ENCODE measurements around the gene AK5. TPM values are rescaled to one million over a fixed set of nuclear protein-coding genes. Genes with fewer than 3 reads are reported as not detected.
A peak's percentile ranks its signal among the peaks of the same experiment; 100 is the strongest.

AK5 gene
- total RNA-seq, 4 donors from 2014 or later: not detected

DNA sequence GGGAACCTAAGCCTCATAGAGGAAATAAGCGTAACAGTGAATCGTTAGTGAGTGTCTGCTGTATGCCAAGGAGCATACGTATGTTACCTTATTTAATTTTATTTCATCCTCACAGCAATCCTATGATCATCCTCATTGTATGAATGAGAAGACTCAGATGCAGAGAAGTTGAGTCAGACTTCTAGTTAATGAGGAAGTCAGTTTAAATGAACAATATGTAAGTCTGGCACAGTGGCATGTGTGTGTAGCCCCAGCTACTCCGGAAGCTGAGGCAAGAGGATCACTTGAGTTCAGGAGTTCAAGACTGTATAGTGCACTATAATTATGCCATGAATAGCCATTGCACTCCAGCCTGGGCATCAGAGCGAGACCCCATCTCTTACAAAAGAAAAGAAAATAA lies 252.6 kb downstream of the AK5 start:
- Histone ChIP-seq H3K27me3 (no peaks in the 10 kb centered on the region), H3K27ac (no peak overlapping the region), H3K4me3 (no peak overlapping the region), H3K9me3 (no peaks in the 10 kb centered on the region), H3K4me1 (peaks cover 0 to 5% (median 0%) of the 10 kb centered on the region in 3 donors), H3K36me3 (no peaks in the 10 kb centered on the region)
- TF ChIP-seq, protein P1, sequence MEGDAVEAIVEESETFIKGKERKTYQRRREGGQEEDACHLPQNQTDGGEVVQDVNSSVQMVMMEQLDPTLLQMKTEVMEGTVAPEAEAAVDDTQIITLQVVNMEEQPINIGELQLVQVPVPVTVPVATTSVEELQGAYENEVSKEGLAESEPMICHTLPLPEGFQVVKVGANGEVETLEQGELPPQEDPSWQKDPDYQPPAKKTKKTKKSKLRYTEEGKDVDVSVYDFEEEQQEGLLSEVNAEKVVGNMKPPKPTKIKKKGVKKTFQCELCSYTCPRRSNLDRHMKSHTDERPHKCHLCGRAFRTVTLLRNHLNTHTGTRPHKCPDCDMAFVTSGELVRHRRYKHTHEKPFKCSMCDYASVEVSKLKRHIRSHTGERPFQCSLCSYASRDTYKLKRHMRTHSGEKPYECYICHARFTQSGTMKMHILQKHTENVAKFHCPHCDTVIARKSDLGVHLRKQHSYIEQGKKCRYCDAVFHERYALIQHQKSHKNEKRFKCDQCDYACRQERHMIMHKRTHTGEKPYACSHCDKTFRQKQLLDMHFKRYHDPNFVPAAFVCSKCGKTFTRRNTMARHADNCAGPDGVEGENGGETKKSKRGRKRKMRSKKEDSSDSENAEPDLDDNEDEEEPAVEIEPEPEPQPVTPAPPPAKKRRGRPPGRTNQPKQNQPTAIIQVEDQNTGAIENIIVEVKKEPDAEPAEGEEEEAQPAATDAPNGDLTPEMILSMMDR (IDR thresholded peaks at IDR 0.05): no peak
- no peak for TF ChIP-seq POLR2A (IDR thresholded peaks at IDR 0.05)
- WGBS, 2 donors: 68 to 79% methylated on average over 5 of the region's 5 CpGs
- no peak for DNase-seq
- intact Hi-C loops (cut with DNase I): loop anchor here (10.0 kb wide), 1 partner anchor 380 kb away; no protein-coding TSS in a partner anchor

DNA sequence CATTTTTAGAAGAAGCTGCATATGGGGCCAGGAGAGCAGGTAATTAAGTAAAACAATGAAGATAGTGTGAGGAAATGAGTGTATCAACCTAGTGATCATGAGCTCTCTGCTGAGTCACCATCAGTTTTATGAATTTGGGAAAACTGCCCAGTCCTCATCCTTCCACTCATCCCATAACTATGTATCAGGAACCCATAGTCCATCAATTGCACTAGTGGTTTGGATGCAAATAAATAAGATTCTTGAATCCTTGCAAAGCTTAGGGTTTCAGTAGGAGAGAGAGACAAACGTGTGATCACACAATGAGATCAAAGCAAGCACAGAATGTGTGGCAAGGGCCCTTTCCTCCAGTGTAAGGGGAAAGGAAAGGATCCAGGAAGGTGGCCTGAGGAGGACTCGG lies 255.0 kb downstream of the AK5 start:
- intact Hi-C loops (cut with DNase I): loop anchor here (10.0 kb wide), 1 partner anchor 382 kb away; no protein-coding TSS in a partner anchor
- no peak for TF ChIP-seq POLR2A (IDR thresholded peaks at IDR 0.05)
- TF ChIP-seq, protein P1 (IDR thresholded peaks at IDR 0.05): no peak
- Histone ChIP-seq H3K27me3 (no peaks in the 10 kb centered on the region), H3K4me1 (peaks cover 0 to 12% (median 0%) of the 10 kb centered on the region in 3 donors), H3K36me3 (no peaks in the 10 kb centered on the region), H3K4me3 (no peak overlapping the region), H3K9me3 (no peaks in the 10 kb centered on the region), H3K27ac (no peak overlapping the region)
- WGBS, 2 donors: 48 to 54% methylated on average over 2 of the region's 2 CpGs
- no peak for DNase-seq

DNA sequence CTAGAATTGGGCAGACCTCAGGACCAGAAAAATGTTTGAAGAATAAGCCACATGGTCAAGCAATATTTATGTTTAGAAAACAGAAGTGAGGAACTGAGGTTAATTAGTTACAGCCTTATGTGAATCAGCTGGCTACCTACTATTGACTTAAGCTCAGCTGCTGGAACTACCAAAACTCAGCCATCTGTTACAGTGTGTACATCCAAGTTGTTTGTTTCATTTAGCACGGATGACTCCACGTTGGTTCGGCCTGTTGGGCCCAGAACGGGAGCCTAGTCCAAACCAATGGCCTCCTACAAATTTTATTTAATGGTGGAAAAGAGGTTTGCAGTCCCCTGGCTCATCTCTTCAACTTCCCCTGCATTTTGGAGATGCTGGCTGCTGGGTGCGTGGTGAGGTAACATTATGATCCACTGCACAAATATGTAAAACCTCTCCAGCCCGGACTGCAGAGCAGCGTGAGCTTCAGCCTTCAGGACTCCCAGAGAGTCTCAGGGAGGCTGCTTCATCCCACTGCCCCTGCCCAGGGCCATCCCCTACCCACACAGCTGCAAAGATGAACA lies 257.2 kb downstream of the AK5 start:
- H3K27ac ChIP-seq: peak overlapping the region in 2 of 4 donors; percentile 5 to 31

DNA sequence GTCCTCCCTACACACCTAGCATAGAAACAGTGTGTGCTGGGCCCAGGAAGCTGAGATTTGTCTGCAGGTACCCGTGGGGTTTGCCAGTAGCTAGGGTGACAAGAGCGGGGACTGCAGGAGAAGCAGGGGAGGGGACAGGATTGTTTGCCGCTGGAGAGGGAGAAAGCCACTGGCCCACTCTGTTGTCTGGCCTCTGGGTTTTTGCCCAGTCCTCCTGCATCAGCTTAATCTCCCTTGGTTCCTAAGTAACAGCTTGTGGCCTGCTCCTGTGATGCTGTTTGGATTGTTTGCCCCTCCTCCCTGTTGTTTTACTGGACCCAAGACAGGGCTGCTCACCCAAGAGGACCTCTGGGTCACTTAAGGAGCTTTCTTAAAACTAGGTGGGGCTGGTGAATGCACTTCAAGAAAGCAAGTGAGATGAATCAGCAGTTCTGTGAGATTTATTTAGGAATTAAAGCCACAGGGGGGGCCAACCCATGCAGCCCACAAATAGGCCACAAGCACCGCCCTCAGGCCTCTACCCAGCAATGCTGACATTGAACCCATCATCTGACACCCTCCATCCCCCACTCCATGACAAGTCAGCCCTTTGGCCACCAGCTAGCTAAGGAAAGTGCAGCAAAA lies 257.8 kb downstream of the AK5 start:
- intact Hi-C loops (cut with DNase I): loop anchor here (10.0 kb wide), 1 partner anchor 385 kb away; no protein-coding TSS in a partner anchor
- no peak for DNase-seq
- WGBS, 2 donors: 44 to 65% methylated on average over 3 to 4 of the region's 4 CpGs
- Histone ChIP-seq H3K27ac (peak overlapping the region in 2 of 4 donors; percentile 5 to 31), H3K27me3 (no peaks in the 10 kb centered on the region), H3K4me1 (peaks cover 0 to 12% (median 0%) of the 10 kb centered on the region in 3 donors), H3K4me3 (no peak overlapping the region), H3K36me3 (no peaks in the 10 kb centered on the region), H3K9me3 (no peaks in the 10 kb centered on the region)
- TF ChIP-seq, protein P1 (IDR thresholded peaks at IDR 0.05): no peak
- no peak for TF ChIP-seq POLR2A (IDR thresholded peaks at IDR 0.05)

More for the DNA sequence above, 257.2 kb downstream of the AK5 start:
- no peaks in the 10 kb centered on the region for H3K9me3 ChIP-seq
- TF ChIP-seq, protein P1 (IDR thresholded peaks at IDR 0.05): no peak
- TF ChIP-seq POLR2A (IDR thresholded peaks at IDR 0.05): no peak
- peaks cover 0 to 12% (median 0%) of the 10 kb centered on the region in 3 donors for H3K4me1 ChIP-seq
- no peaks in the 10 kb centered on the region for H3K27me3 ChIP-seq
- no peak overlapping the region for H3K4me3 ChIP-seq
- no peak for DNase-seq
- H3K36me3 ChIP-seq: no peaks in the 10 kb centered on the region
- intact Hi-C loops (cut with DNase I): loop anchor here (10.0 kb wide), 1 partner anchor 384 kb away; no protein-coding TSS in a partner anchor
- WGBS, 2 donors: 41 to 66% methylated on average over 4 to 6 of the region's 7 CpGs

DNA sequence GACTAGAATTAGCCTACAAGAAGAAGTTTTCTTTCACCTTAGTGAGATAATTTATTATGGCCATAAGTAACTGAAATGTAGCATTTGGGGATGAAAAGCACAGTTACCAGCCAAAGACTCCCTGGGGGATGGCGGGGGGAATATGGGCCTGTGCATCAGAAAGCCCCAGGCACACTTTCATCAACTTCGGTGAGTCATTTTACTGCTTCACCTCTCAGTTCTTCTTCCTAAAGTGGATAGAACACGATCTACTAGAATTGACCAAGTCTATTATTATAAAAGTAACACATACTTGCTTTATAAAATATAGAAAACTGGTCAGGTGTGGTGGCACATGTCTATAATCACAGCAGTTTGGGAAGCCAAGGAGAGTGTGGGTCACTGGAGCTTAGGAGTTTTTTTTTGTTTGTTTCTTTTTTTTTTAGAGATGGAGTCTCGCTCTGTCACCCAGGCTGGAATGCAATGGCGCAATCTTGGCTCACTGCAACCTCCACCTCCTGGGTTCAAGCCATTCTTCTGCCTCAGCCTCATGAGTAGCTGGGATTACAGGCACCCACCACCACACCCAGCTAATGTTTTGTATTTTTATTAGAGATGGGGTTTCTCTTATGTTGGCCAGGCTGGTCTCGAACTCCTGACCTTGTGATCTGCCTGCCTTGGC lies 258.8 kb downstream of the AK5 start:
- Histone ChIP-seq H3K27ac (no peak overlapping the region), H3K9me3 (no peaks in the 10 kb centered on the region), H3K4me3 (no peak overlapping the region), H3K4me1 (peaks cover 0 to 12% (median 0%) of the 10 kb centered on the region in 3 donors), H3K27me3 (no peaks in the 10 kb centered on the region), H3K36me3 (no peaks in the 10 kb centered on the region)
- no peak for DNase-seq
- TF ChIP-seq, protein P1 (IDR thresholded peaks at IDR 0.05): no peak
- no peak for TF ChIP-seq POLR2A (IDR thresholded peaks at IDR 0.05)
- WGBS, 2 donors: 68 to 72% methylated on average over 6 of the region's 6 CpGs
- intact Hi-C loops (cut with DNase I): no loop called here
